ENCODE results near the gene LRRTM3. TPM values are rescaled to one million over a fixed set of nuclear protein-coding genes. Genes with fewer than 3 reads are reported as not detected.

The LRRTM3 gene
- total and polyA plus RNA-seq, 2 experiments from 2014 or later: 0.21 to 0.37 TPM

DNA sequence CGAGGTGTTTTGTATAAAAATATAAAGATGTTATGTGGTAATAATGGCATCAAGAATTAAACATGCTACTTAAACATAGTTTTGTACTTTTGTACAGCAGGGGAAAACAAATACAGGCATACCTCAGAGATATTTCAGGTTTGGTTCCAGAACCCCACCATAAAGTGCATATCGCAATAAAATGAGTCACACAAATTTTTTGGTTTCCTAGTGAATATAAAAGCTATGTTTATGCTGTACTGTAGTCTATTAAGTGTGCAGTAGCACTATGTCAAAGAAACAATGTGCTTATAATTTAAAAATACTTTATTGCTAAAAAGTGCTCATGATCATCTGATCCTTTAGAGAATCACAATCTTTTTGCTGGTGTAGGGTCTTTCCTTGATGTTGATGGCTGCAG, 17.8 kb downstream of the LRRTM3 start (continued):
- TF ChIP-seq, protein P1, sequence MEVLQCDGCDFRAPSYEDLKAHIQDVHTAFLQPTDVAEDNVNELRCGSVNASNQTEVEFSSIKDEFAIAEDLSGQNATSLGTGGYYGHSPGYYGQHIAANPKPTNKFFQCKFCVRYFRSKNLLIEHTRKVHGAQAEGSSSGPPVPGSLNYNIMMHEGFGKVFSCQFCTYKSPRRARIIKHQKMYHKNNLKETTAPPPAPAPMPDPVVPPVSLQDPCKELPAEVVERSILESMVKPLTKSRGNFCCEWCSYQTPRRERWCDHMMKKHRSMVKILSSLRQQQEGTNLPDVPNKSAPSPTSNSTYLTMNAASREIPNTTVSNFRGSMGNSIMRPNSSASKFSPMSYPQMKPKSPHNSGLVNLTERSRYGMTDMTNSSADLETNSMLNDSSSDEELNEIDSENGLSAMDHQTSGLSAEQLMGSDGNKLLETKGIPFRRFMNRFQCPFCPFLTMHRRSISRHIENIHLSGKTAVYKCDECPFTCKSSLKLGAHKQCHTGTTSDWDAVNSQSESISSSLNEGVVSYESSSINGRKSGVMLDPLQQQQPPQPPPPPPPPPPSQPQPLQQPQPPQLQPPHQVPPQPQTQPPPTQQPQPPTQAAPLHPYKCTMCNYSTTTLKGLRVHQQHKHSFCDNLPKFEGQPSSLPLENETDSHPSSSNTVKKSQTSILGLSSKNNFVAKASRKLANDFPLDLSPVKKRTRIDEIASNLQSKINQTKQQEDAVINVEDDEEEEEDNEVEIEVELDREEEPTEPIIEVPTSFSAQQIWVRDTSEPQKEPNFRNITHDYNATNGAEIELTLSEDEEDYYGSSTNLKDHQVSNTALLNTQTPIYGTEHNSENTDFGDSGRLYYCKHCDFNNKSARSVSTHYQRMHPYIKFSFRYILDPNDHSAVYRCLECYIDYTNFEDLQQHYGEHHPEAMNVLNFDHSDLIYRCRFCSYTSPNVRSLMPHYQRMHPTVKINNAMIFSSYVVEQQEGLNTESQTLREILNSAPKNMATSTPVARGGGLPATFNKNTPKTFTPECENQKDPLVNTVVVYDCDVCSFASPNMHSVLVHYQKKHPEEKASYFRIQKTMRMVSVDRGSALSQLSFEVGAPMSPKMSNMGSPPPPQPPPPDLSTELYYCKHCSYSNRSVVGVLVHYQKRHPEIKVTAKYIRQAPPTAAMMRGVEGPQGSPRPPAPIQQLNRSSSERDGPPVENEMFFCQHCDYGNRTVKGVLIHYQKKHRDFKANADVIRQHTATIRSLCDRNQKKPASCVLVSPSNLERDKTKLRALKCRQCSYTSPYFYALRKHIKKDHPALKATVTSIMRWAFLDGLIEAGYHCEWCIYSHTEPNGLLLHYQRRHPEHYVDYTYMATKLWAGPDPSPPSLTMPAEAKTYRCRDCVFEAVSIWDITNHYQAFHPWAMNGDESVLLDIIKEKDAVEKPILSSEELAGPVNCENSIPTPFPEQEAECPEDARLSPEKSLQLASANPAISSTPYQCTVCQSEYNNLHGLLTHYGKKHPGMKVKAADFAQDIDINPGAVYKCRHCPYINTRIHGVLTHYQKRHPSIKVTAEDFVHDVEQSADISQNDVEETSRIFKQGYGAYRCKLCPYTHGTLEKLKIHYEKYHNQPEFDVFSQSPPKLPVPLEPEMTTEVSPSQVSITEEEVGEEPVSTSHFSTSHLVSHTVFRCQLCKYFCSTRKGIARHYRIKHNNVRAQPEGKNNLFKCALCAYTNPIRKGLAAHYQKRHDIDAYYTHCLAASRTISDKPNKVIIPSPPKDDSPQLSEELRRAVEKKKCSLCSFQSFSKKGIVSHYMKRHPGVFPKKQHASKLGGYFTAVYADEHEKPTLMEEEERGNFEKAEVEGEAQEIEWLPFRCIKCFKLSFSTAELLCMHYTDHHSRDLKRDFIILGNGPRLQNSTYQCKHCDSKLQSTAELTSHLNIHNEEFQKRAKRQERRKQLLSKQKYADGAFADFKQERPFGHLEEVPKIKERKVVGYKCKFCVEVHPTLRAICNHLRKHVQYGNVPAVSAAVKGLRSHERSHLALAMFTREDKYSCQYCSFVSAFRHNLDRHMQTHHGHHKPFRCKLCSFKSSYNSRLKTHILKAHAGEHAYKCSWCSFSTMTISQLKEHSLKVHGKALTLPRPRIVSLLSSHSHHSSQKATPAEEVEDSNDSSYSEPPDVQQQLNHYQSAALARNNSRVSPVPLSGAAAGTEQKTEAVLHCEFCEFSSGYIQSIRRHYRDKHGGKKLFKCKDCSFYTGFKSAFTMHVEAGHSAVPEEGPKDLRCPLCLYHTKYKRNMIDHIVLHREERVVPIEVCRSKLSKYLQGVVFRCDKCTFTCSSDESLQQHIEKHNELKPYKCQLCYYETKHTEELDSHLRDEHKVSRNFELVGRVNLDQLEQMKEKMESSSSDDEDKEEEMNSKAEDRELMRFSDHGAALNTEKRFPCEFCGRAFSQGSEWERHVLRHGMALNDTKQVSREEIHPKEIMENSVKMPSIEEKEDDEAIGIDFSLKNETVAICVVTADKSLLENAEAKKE (CRISPR knock-in tag; IDR thresholded peaks at IDR 0.05): no peak

DNA sequence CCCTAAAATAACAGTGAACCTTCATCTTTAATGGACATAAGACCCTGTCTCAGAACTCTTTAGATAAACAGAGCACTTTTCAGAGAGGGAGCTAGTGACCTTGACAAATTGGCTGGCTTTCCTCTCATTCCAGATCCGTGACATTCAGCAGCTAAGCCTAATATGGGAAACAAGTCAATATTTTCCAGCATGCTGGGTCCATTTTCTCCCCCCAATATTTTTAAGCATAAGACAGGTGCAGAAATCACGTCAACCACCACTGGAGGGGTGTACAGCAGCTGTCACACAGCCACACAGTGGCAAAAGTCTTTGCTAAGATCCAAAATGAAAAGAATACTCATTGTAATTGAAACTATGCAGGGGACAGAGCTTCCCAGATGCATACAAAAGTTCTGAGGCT, 26.1 kb downstream of the LRRTM3 start:
- Histone ChIP-seq H2AFZ (no peak overlapping the region), H3K9me2 (ENCODE audit: insufficient read depth) (no peaks in the 10 kb centered on the region), H3K36me3 (ENCODE audit: insufficient read depth) (no peaks in the 10 kb centered on the region), H3F3A (replicated peaks; ENCODE audit: low read depth) (no peaks in the 10 kb centered on the region), H3K4me2 (no peak overlapping the region), H4K20me1 (replicated peaks; ENCODE audit: insufficient read depth) (no peaks in the 10 kb centered on the region), H3K27ac (ENCODE audit: low read depth) (no peak overlapping the region), H3K79me2 (replicated peaks; ENCODE audit: insufficient read depth) (no peaks in the 10 kb centered on the region), H3K4me1 (ENCODE audit: insufficient read depth) (no peaks in the 10 kb centered on the region), H3K4me3 (no peak overlapping the region), H3K27me3 (ENCODE audit: insufficient read depth) (no peaks in the 10 kb centered on the region)
- Mint-ChIP-seq H3K27ac (no peak overlapping the region), H3K9me3 (no peaks in the 10 kb centered on the region), H3K27me3 (ENCODE audit: insufficient read depth, low read depth, poor library complexity) (no peaks in the 10 kb centered on the region), H3K4me1 (no peaks in the 10 kb centered on the region), H3K36me3 (ENCODE audit: low read depth) (no peaks in the 10 kb centered on the region), H3K4me3 (no peak overlapping the region)
- DNase-seq (ENCODE audit: low spot score) (no peak), ATAC-seq (no peak)
- TF ChIP-seq STAT1 (IDR thresholded peaks at IDR 0.05; ENCODE audit: unreplicated experiment) (no peak), POLR2AphosphoS5 (IDR thresholded peaks at IDR 0.05; ENCODE audit: low read depth) (no peak), ETS1 (IDR thresholded peaks at IDR 0.05) (no peak), ZNF114 (CRISPR knock-in tag; IDR thresholded peaks at IDR 0.05) (no peak), NANOG (IDR thresholded peaks at IDR 0.05; ENCODE audit: borderline replicate concordance) (no peak), JUNB (IDR thresholded peaks at IDR 0.05; ENCODE audit: unreplicated experiment) (no peak), EZH2 (IDR thresholded peaks at IDR 0.05; ENCODE audit: low read depth, unreplicated experiment) (no peak)
- TF ChIP-seq, protein P1 (CRISPR knock-in tag; IDR thresholded peaks at IDR 0.05): no peak
